ENCODE data around the gene FAM3A.

DNA sequence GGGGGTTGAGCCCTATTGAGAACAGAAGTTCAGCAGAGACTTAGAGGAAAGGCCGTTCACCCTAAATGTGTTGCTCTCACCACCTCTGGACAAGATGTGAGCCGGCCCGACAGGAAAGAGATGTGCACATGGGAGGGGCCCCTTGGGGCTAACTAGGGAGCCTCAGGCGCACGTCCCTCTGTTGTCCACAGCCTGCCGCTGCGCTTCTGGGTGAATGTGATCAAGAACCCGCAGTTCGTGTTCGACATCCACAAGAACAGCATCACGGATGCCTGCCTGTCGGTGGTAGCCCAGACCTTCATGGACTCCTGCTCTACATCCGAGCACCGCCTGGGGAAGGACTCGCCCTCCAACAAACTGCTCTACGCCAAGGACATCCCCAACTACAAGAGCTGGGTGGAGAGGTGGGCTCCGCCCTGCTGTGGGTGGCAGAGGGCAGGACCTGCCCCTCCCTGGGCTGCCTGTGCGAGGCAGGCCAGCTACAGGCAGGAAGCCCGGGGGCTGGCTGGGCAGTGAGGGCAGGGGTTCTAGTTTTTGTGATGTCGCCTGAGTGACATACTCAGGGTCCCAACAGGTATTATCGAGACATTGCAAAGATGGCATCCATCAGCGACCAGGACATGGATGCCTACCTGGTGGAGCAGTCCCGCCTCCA lies 45.0 kb downstream of the FAM3A start:
- TF ChIP-seq, protein P1, sequence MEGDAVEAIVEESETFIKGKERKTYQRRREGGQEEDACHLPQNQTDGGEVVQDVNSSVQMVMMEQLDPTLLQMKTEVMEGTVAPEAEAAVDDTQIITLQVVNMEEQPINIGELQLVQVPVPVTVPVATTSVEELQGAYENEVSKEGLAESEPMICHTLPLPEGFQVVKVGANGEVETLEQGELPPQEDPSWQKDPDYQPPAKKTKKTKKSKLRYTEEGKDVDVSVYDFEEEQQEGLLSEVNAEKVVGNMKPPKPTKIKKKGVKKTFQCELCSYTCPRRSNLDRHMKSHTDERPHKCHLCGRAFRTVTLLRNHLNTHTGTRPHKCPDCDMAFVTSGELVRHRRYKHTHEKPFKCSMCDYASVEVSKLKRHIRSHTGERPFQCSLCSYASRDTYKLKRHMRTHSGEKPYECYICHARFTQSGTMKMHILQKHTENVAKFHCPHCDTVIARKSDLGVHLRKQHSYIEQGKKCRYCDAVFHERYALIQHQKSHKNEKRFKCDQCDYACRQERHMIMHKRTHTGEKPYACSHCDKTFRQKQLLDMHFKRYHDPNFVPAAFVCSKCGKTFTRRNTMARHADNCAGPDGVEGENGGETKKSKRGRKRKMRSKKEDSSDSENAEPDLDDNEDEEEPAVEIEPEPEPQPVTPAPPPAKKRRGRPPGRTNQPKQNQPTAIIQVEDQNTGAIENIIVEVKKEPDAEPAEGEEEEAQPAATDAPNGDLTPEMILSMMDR (conservative IDR thresholded peaks at IDR 0.05 in 1 of 2, IDR thresholded peaks at IDR 0.05 in 1 of 2; ENCODE audit: low read depth in 1 of 2, low read length in 2 of 2) = no peak
- no peak for TF ChIP-seq EZH2 (IDR thresholded peaks at IDR 0.05; ENCODE audit: low read length, missing control alignments)
